ENCODE results near the gene SLC25A21. TPM values are rescaled to one million over a fixed set of nuclear protein-coding genes. Genes with fewer than 3 reads are reported as not detected.

SLC25A21 gene
- total and polyA plus RNA-seq, 8 donors, result 0.37 to 0.92 (median 0.60) TPM

DNA sequence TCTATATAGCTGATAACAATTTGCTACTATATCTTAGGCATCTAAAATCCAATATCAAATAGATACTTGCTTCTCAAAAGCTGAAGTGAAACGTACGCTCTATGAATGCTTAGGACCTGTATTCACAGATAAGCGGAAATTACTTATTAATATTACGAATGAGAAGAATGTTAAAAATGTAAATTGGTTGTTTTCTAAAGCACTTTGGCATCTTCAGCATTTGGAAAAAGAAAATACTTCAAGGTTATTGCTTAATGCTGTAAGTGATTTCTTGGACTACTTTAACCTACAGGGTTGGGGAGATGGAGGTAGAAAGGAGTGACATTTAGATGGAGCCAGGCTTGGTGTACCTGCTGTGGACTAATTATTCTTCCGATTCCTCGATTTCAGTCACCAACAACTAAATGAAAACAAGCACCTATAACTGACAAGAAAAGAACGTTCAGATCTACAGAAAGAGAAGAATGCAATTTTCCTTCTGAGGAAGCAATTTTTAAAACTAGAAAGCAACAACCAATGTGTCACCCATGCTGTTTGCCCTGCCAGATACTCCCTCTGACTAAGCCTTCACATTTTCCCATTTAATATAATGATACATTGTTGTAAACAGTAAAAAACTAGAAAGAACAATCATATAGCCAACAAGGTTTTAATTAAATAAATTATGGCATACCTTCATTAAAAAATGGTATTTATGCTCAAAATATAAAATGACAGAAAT is 49.3 kb downstream of the SLC25A21 start:
- no peak for FAIRE-seq

DNA sequence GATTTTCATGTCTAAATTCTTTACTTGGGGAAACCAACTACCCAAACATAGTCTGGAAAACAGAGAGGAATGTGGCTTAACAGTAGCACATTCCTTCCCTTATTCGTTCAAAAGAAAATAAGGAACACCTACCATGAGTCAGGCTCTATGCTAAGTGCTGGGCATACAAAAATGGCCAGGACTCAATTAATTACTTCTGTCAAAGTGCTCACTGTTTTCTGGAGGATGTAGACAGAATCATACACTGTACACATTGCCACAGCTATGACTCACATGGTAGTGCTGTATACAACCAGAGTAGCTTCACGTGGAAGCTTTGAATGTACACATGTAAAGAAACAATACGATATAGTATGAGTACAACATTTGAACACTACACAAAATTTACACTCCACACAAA is 50.1 kb downstream of the SLC25A21 start:
- no peak for FAIRE-seq
- Histone ChIP-seq H3K4me1 (no peaks in the 10 kb centered on the region), H3K27ac (no peak overlapping the region), H3K9me3 (no peaks in the 10 kb centered on the region), H3K4me3 (no peak overlapping the region), H3K27me3 (no peaks in the 10 kb centered on the region), H3K36me3 (no peaks in the 10 kb centered on the region)
- 59 to 60% methylated on average over 3 of the region's 3 CpGs for WGBS, 2 donors
- no peak for DNase-seq
- intact Hi-C loops (cut with DNase I), result no loop called here
- TF ChIP-seq, protein P1, sequence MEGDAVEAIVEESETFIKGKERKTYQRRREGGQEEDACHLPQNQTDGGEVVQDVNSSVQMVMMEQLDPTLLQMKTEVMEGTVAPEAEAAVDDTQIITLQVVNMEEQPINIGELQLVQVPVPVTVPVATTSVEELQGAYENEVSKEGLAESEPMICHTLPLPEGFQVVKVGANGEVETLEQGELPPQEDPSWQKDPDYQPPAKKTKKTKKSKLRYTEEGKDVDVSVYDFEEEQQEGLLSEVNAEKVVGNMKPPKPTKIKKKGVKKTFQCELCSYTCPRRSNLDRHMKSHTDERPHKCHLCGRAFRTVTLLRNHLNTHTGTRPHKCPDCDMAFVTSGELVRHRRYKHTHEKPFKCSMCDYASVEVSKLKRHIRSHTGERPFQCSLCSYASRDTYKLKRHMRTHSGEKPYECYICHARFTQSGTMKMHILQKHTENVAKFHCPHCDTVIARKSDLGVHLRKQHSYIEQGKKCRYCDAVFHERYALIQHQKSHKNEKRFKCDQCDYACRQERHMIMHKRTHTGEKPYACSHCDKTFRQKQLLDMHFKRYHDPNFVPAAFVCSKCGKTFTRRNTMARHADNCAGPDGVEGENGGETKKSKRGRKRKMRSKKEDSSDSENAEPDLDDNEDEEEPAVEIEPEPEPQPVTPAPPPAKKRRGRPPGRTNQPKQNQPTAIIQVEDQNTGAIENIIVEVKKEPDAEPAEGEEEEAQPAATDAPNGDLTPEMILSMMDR (IDR thresholded peaks at IDR 0.05), result no peak
- peak in 1 of 4 donors; percentile 40 for ATAC-seq

More for the DNA sequence above, 49.3 kb downstream of the SLC25A21 start:
- 76 to 78% methylated on average over 7 of the region's 7 CpGs for WGBS, 2 donors
- no peaks in the 10 kb centered on the region for H3K9me3 ChIP-seq
- DNase-seq (no peak), ATAC-seq (no peak)
- no peaks in the 10 kb centered on the region for H3K27me3 ChIP-seq
- no peak overlapping the region for H3K27ac ChIP-seq
- H3K36me3 ChIP-seq, result no peaks in the 10 kb centered on the region
- intact Hi-C loops (cut with DNase I), result no loop called here
- TF ChIP-seq, protein P1 (IDR thresholded peaks at IDR 0.05), result no peak
- H3K4me1 ChIP-seq, result no peaks in the 10 kb centered on the region
- no peak overlapping the region for H3K4me3 ChIP-seq

DNA sequence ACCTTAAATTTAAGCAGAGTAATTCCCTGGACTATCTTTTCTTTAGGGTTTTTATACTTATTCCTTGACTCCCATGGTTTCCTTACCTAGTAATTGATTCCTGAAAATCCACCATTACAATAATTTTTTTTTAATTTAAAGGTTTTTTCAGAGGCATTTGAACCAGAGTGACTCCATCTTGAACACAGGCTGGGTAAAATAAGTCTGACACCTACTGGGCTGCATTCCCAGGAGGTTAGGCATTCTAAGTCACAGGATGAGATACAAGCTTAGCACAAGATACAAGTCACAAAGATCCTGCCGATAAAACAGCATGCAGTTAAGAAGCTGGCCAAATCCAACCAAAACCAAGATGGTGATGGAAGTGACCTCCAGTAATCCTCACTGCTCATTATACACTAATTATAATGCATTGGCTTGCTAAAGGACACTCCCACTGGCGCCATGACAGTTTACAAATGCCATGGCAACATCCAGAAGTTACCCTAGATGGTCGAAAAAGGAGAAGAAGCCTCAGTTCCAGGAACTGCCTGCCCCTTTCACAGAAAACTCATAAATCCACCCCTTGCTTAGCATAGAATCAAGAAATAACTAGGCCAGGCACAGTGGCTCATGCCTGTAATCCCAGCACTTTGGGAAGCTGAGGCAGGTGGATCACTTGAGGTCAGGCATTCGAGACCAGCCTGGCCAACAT is 53.6 kb downstream of the SLC25A21 start:
- TF ChIP-seq, protein P1 (IDR thresholded peaks at IDR 0.05), result no peak
- Histone ChIP-seq H3K4me1 (no peaks in the 10 kb centered on the region), H3K36me3 (no peaks in the 10 kb centered on the region), H3K27me3 (no peaks in the 10 kb centered on the region), H3K4me3 (no peak overlapping the region), H3K9me3 (no peaks in the 10 kb centered on the region), H3K27ac (no peak overlapping the region)
- ATAC-seq, result no peak
- DNase-seq, result no peak
- no peak for FAIRE-seq
- intact Hi-C loops (cut with DNase I), result no loop called here
- 59 to 78% methylated on average over 4 of the region's 4 CpGs for WGBS, 2 donors

- no peaks in the 10 kb centered on the region for H3K27me3 ChIP-seq
- WGBS, 2 donors, result 72 to 82% methylated on average over 5 of the region's 5 CpGs
Observed at GRCh38 chr14:37116933-37117849, 55.2 kb downstream of the SLC25A21 start.

More at GRCh38 chr14:37116933-37117849, 55.2 kb downstream of the SLC25A21 start:
- Histone ChIP-seq H3K4me3 (no peak overlapping the region), H3K4me1 (no peaks in the 10 kb centered on the region), H3K36me3 (no peaks in the 10 kb centered on the region), H3K27ac (no peak overlapping the region), H3K9me3 (no peaks in the 10 kb centered on the region)
- intact Hi-C loops (cut with DNase I), result no loop called here
- no peak for FAIRE-seq
- DNase-seq, result no peak
- ATAC-seq, result no peak
- TF ChIP-seq, protein P1 (IDR thresholded peaks at IDR 0.05), result no peak

Data from pancreas (tissue), 10 donors.